Dendritic cell treated with granulocyte-macrophage colony-stimulating factor and Interleukin-4, amounts not matched to agents 40 ng/mL and 50 ng/mL, for 4 days (primary cell): Measurements from ENCODE around the gene TSPEAR.

Experiments used
- H3K27ac Mint-ChIP-seq: one replicate; pipeline ENCODE4 v1.8.0; 2022; ENCODE audit warnings: mild to moderate bottlenecking, mixed read lengths
- H3K27me3 Mint-ChIP-seq: one replicate; pipeline ENCODE4 v1.8.0; 2022; ENCODE audit warnings: mild to moderate bottlenecking, mixed read lengths
- H3K36me3 Mint-ChIP-seq: one replicate; pipeline ENCODE4 v1.8.0; 2022; ENCODE audit warnings: low read depth, mixed read lengths
- H3K4me1 Mint-ChIP-seq: one replicate; pipeline ENCODE4 v1.8.0; 2022; ENCODE audit warnings: low read depth, mixed read lengths
- H3K4me3 Mint-ChIP-seq: one replicate; pipeline ENCODE4 v1.8.0; 2022; ENCODE audit warnings: mild to moderate bottlenecking, moderate library complexity, mixed read lengths
- H3K9me3 Mint-ChIP-seq: one replicate; pipeline ENCODE4 v1.8.0; 2022; ENCODE audit warnings: mixed read lengths
- intact Hi-C: fragments of 100-400 bp; cut with micrococcal nuclease; formaldehyde crosslinking; loops from one replicate; pipeline ENCODE4 v1.15.0; 2022

Gene TSPEAR

GRCh38 chr21:44530903-44531605, 180.3 kb downstream of the TSPEAR start:
- Mint-ChIP-seq H3K9me3 (no peaks in the 10 kb centered on the region), H3K27me3 (no peaks in the 10 kb centered on the region)

GRCh38 chr21:44530221-44530902, 181.0 kb downstream of the TSPEAR start:
- intact Hi-C loops: no loop called here
- Mint-ChIP-seq H3K36me3 (no peaks in the 10 kb centered on the region), H3K9me3 (no peaks in the 10 kb centered on the region), H3K4me3 (no peak overlapping the region), H3K4me1 (no peaks in the 10 kb centered on the region), H3K27me3 (no peaks in the 10 kb centered on the region), H3K27ac (no peak overlapping the region)

More at GRCh38 chr21:44530903-44531605, 180.3 kb downstream of the TSPEAR start:
- Mint-ChIP-seq H3K27ac (no peak overlapping the region), H3K36me3 (no peaks in the 10 kb centered on the region), H3K4me3 (no peak overlapping the region), H3K4me1 (no peaks in the 10 kb centered on the region)
- intact Hi-C loops: no loop called here

GRCh38 chr21:44529503-44530125, 181.8 kb downstream of the TSPEAR start:
- intact Hi-C loops: no loop called here
- no peaks in the 10 kb centered on the region for H3K27me3 Mint-ChIP-seq
- no peak overlapping the region for H3K4me3 Mint-ChIP-seq
- H3K4me1 Mint-ChIP-seq: no peaks in the 10 kb centered on the region
- H3K9me3 Mint-ChIP-seq: no peaks in the 10 kb centered on the region
- no peaks in the 10 kb centered on the region for H3K36me3 Mint-ChIP-seq
- no peak overlapping the region for H3K27ac Mint-ChIP-seq

- H3K9me3 Mint-ChIP-seq: no peaks in the 10 kb centered on the region
- no peak overlapping the region for H3K27ac Mint-ChIP-seq
- intact Hi-C loops: no loop called here
- H3K36me3 Mint-ChIP-seq: no peaks in the 10 kb centered on the region
- no peak overlapping the region for H3K4me3 Mint-ChIP-seq
- no peaks in the 10 kb centered on the region for H3K27me3 Mint-ChIP-seq
- H3K4me1 Mint-ChIP-seq: no peaks in the 10 kb centered on the region
Measured at GRCh38 chr21:44529011-44529421, 182.4 kb downstream of the TSPEAR start.

- Mint-ChIP-seq H3K27ac (no peak overlapping the region), H3K27me3 (no peaks in the 10 kb centered on the region), H3K36me3 (no peaks in the 10 kb centered on the region), H3K4me1 (no peaks in the 10 kb centered on the region), H3K4me3 (no peak overlapping the region), H3K9me3 (no peaks in the 10 kb centered on the region)
- intact Hi-C loops: no loop called here
Measured at GRCh38 chr21:44528634-44528995, 182.8 kb downstream of the TSPEAR start.

GRCh38 chr21:44527983-44528633, 183.3 kb downstream of the TSPEAR start:
- Mint-ChIP-seq H3K27me3 (no peaks in the 10 kb centered on the region), H3K4me1 (no peaks in the 10 kb centered on the region), H3K36me3 (no peaks in the 10 kb centered on the region), H3K4me3 (no peak overlapping the region), H3K9me3 (no peaks in the 10 kb centered on the region), H3K27ac (no peak overlapping the region)
- intact Hi-C loops: no loop called here

GRCh38 chr21:44527156-44527982, 184.0 kb downstream of the TSPEAR start:
- Mint-ChIP-seq H3K27ac (no peak overlapping the region), H3K9me3 (no peaks in the 10 kb centered on the region), H3K36me3 (no peaks in the 10 kb centered on the region), H3K4me1 (no peaks in the 10 kb centered on the region), H3K4me3 (no peak overlapping the region), H3K27me3 (no peaks in the 10 kb centered on the region)
- intact Hi-C loops: no loop called here

- H3K36me3 Mint-ChIP-seq: no peaks in the 10 kb centered on the region
Measured at GRCh38 chr21:44526096-44526997, 185.0 kb downstream of the TSPEAR start.

GRCh38 chr21:44525391-44526095, 185.8 kb downstream of the TSPEAR start:
- no peaks in the 10 kb centered on the region for H3K9me3 Mint-ChIP-seq
- no peak overlapping the region for H3K27ac Mint-ChIP-seq
- no peaks in the 10 kb centered on the region for H3K27me3 Mint-ChIP-seq
- H3K36me3 Mint-ChIP-seq: no peaks in the 10 kb centered on the region
- no peaks in the 10 kb centered on the region for H3K4me1 Mint-ChIP-seq
- intact Hi-C loops: no loop called here
- no peak overlapping the region for H3K4me3 Mint-ChIP-seq

More at GRCh38 chr21:44526096-44526997, 185.0 kb downstream of the TSPEAR start:
- Mint-ChIP-seq H3K9me3 (no peaks in the 10 kb centered on the region), H3K27me3 (no peaks in the 10 kb centered on the region), H3K4me3 (no peak overlapping the region), H3K4me1 (no peaks in the 10 kb centered on the region), H3K27ac (no peak overlapping the region)
- intact Hi-C loops: no loop called here

- H3K36me3 Mint-ChIP-seq: no peaks in the 10 kb centered on the region
- H3K4me1 Mint-ChIP-seq: no peaks in the 10 kb centered on the region
- intact Hi-C loops: no loop called here
- H3K9me3 Mint-ChIP-seq: no peaks in the 10 kb centered on the region
- no peaks in the 10 kb centered on the region for H3K27me3 Mint-ChIP-seq
- no peak overlapping the region for H3K27ac Mint-ChIP-seq
- no peak overlapping the region for H3K4me3 Mint-ChIP-seq
Measured at GRCh38 chr21:44524414-44525371, 186.7 kb downstream of the TSPEAR start.

- peaks cover 2% of the 10 kb centered on the region for H3K27me3 Mint-ChIP-seq
- no peaks in the 10 kb centered on the region for H3K36me3 Mint-ChIP-seq
- no peak overlapping the region for H3K4me3 Mint-ChIP-seq
- intact Hi-C loops: no loop called here
- no peaks in the 10 kb centered on the region for H3K4me1 Mint-ChIP-seq
- no peak overlapping the region for H3K27ac Mint-ChIP-seq
- no peaks in the 10 kb centered on the region for H3K9me3 Mint-ChIP-seq
Measured at GRCh38 chr21:44523567-44524413, 187.6 kb downstream of the TSPEAR start.
